CD14-positive monocyte (primary cell): ENCODE data around the gene MEX3D. TPM values are rescaled to one million over a fixed set of nuclear protein-coding genes. Genes with fewer than 3 reads are reported as not detected.
A peak's percentile ranks its signal among the peaks of the same experiment; 100 is the strongest.

Experiments used
- DNase-seq, 3 donors: peaks; one replicate each; pipeline ENCODE4 v3.0.0-alpha.2; 2011 to 2022
- H2AFZ ChIP-seq: 2 replicates; pipeline ENCODE4 v1.6.0; 2012; ENCODE audit warnings: mild to moderate bottlenecking, low read depth, low read length, inconsistent platforms; ENCODE audit not compliant: insufficient read depth, poor library complexity, severe bottlenecking
- H3K27ac ChIP-seq, 2 donors: 1 replicate in 1 of 2; 2 replicates in 1 of 2; pipeline ENCODE4 v1.5.1; 2012 to 2013; ENCODE audit warnings: low read length in 2 of 2, control low read depth in 1 of 2, inconsistent platforms in 1 of 2, low read depth in 1 of 2, mild to moderate bottlenecking in 1 of 2
- H3K27me3 ChIP-seq, 2 donors: one replicate each; pipeline versions ENCODE4 v1.6.0 to v1.6.1; 2011 to 2013; ENCODE audit warnings: low read length in 2 of 2; ENCODE audit not compliant: control insufficient read depth in 2 of 2, insufficient read depth in 2 of 2
- H3K36me3 ChIP-seq, 2 donors: replicated peaks in 1 of 2; 1 replicate in 1 of 2; 2 replicates in 1 of 2; pipeline versions ENCODE4 v1.5.1 to v1.6.1; 2012 to 2013; ENCODE audit warnings: low read length in 2 of 2, control low read depth in 1 of 2, inconsistent platforms in 1 of 2, mild to moderate bottlenecking in 1 of 2; ENCODE audit not compliant: insufficient read depth in 2 of 2, control insufficient read depth in 1 of 2
- H3K4me1 ChIP-seq, 2 donors: 1 replicate in 1 of 2; 2 replicates in 1 of 2; pipeline versions ENCODE4 v1.5.1 to v1.6.1; 2012 to 2013; ENCODE audit warnings: low read length in 2 of 2, control low read depth in 1 of 2, inconsistent platforms in 1 of 2, mild to moderate bottlenecking in 1 of 2, moderate library complexity in 1 of 2; ENCODE audit not compliant: insufficient read depth in 2 of 2, control insufficient read depth in 1 of 2
- H3K4me2 ChIP-seq: replicated peaks from 2 replicates; pipeline ENCODE3; 2012; ENCODE audit warnings: low read length, moderate library complexity, mild to moderate bottlenecking; ENCODE audit not compliant: poor library complexity, severe bottlenecking; ENCODE audit errors: extremely low read depth
- H3K4me3 ChIP-seq, 3 experiments: fragments of 200-600 bp in 1 of 3; sonication (generic) in 1 of 3; replicated peaks in 1 of 3; 1 replicate in 2 of 3; 2 replicates in 1 of 3; pipeline ENCODE4 v1.5.1; 2011 to 2013; ENCODE audit warnings: low read length in 3 of 3, mild to moderate bottlenecking in 3 of 3, control low read depth in 2 of 3, low read depth in 2 of 3, inconsistent platforms in 1 of 3, moderate library complexity in 1 of 3
- H3K79me2 ChIP-seq: 2 replicates; pipeline ENCODE4 v1.6.0; 2012; ENCODE audit warnings: mild to moderate bottlenecking, control low read depth, inconsistent platforms, low read length, moderate library complexity; ENCODE audit not compliant: insufficient read depth
- H3K9ac ChIP-seq: 2 replicates; pipeline ENCODE4 v1.6.0; 2017; ENCODE audit warnings: low read length, mild to moderate bottlenecking; ENCODE audit not compliant: insufficient read depth, poor library complexity, severe bottlenecking
- H3K9me3 ChIP-seq, 2 donors: replicated peaks in 1 of 2; 1 replicate in 1 of 2; 2 replicates in 1 of 2; pipeline versions ENCODE4 v1.5.1 to v1.6.1; 2012 to 2013; ENCODE audit warnings: low read length in 2 of 2, control low read depth in 1 of 2; ENCODE audit not compliant: control insufficient read depth in 1 of 2, insufficient read depth in 1 of 2
- H4K20me1 ChIP-seq: 2 replicates; pipeline ENCODE4 v1.6.0; 2012; ENCODE audit warnings: mild to moderate bottlenecking, low read length, control low read depth, moderate library complexity; ENCODE audit not compliant: insufficient read depth
- H3K27ac Mint-ChIP-seq, 7 donors: one replicate each; pipeline ENCODE4 v1.8.0; 2020; ENCODE audit warnings: mild to moderate bottlenecking in 7 of 7, mixed read lengths in 7 of 7, moderate library complexity in 6 of 7, inconsistent platforms in 2 of 7
- H3K27me3 Mint-ChIP-seq, 3 donors: one replicate each; pipeline ENCODE4 v1.8.0; 2021 to 2022; ENCODE audit warnings: low read depth in 3 of 3, mild to moderate bottlenecking in 3 of 3, mixed read lengths in 3 of 3, moderate library complexity in 3 of 3, inconsistent platforms in 1 of 3
- H3K36me3 Mint-ChIP-seq, 2 donors: one replicate each; pipeline ENCODE4 v1.8.0; 2020; ENCODE audit warnings: mixed read lengths in 2 of 2, inconsistent platforms in 1 of 2, mild to moderate bottlenecking in 1 of 2
- H3K4me1 Mint-ChIP-seq: one replicate; pipeline ENCODE4 v1.8.0; 2020; ENCODE audit warnings: mild to moderate bottlenecking, mixed read lengths
- H3K4me3 Mint-ChIP-seq, 2 donors: one replicate each; pipeline ENCODE4 v1.8.0; 2020; ENCODE audit warnings: mild to moderate bottlenecking in 2 of 2, mixed read lengths in 2 of 2, moderate library complexity in 1 of 2
- H3K9me3 Mint-ChIP-seq, 7 donors: one replicate each; pipeline ENCODE4 v1.8.0; 2020 to 2022; ENCODE audit warnings: mixed read lengths in 7 of 7, mild to moderate bottlenecking in 6 of 7, moderate library complexity in 6 of 7, inconsistent platforms in 2 of 7
- WGBS: methylation state at CpG from one replicate; pipeline ENCODE4 v1.1.5; 2013; ENCODE audit warnings: missing lambda C conversion rate; ENCODE audit not compliant: insufficient coverage; 5-methylcytosine and 5-hydroxymethylcytosine counted together
- intact Hi-C, 2 donors: fragments of 100-400 bp; cut with micrococcal nuclease; formaldehyde crosslinking; loops; one replicate each; pipeline versions ENCODE4 v1.15.0 to v1.15.1; 2023
- polyA plus RNA-seq, 3 donors: library from polyadenylated mRNA; depleted of rRNA in 1 of 3; unstranded in 2 of 3; stranded (reverse) in 1 of 3; fragments of 300-500 nt in 2 of 3; fragments of >200 nt in 1 of 3; fragmentation: Illumina TruSeq in 2 of 3; gene quantifications; 1 replicate in 2 of 3; 2 replicates in 1 of 3; pipeline ENCODE4 v1.2.3, GENCODE V29; 2012 to 2021
- TF ChIP-seq, protein P1 (sequence below): fragments of 200-600 bp; IDR thresholded peaks from one replicate; pipeline ENCODE4 v1.8.0; 2022; ENCODE audit warnings: antibody characterized with exemption, mild to moderate bottlenecking

MEX3D gene
- polyA plus RNA-seq, 3 donors: 0.08 to 1.0 (median 0.10) TPM

DNA sequence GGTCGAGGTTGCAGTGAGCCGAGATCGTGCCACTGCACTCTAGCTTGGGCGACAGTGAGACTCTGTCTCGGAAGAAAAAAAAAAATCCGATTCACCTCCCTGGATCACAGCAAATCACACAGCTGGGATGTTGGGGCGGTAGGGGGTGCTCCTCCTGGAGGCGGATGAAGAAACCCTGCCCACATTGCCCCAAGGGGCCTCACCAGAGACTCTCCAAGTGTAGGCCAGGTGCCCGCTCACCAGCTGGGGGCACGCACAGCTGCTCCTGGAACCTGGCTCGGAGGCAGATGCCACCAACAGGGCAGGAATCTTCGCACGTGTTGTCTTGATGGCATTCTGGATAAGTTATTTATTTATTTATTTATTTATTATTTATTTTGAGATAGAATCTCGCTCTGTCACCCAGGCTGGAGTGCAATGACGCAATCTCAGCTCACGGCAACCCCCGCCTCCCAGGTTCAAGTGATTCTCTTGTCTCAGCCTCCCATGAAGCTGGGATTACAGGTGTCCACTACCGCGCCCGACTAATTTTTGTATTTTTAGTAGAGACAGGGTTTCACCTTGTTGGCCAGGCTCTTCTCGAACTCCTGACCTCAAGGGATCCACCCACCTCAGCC, 34.1 kb upstream of the MEX3D start:
- Histone ChIP-seq H3K4me1 (peaks cover 28 to 39% of the 10 kb centered on the region in 2 donors), H3K27me3 (no peaks in the 10 kb centered on the region), H3K9ac (no peak overlapping the region), H3K79me2 (peaks cover 63% of the 10 kb centered on the region), H3K4me2 (no peak overlapping the region), H3K36me3 (peaks cover 26 to 40% of the 10 kb centered on the region in 2 donors), H3K27ac (no peak overlapping the region), H3K9me3 (no peaks in the 10 kb centered on the region), H3K4me3 (no peak overlapping the region), H4K20me1 (peaks cover 76% of the 10 kb centered on the region), H2AFZ (no peak overlapping the region)
- Mint-ChIP-seq H3K4me1 (peaks cover 35% of the 10 kb centered on the region), H3K27ac (peak overlapping the region in 2 of 7 donors; percentile 2 to 58), H3K9me3 (no peaks in the 10 kb centered on the region), H3K4me3 (no peak overlapping the region), H3K36me3 (peaks cover 25 to 47% of the 10 kb centered on the region in 2 donors), H3K27me3 (no peaks in the 10 kb centered on the region)
- no peak for DNase-seq
- WGBS: 95% methylated on average over 6 of the region's 21 CpGs
- intact Hi-C loops: no loop called here
- TF ChIP-seq, protein P1, sequence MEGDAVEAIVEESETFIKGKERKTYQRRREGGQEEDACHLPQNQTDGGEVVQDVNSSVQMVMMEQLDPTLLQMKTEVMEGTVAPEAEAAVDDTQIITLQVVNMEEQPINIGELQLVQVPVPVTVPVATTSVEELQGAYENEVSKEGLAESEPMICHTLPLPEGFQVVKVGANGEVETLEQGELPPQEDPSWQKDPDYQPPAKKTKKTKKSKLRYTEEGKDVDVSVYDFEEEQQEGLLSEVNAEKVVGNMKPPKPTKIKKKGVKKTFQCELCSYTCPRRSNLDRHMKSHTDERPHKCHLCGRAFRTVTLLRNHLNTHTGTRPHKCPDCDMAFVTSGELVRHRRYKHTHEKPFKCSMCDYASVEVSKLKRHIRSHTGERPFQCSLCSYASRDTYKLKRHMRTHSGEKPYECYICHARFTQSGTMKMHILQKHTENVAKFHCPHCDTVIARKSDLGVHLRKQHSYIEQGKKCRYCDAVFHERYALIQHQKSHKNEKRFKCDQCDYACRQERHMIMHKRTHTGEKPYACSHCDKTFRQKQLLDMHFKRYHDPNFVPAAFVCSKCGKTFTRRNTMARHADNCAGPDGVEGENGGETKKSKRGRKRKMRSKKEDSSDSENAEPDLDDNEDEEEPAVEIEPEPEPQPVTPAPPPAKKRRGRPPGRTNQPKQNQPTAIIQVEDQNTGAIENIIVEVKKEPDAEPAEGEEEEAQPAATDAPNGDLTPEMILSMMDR: no peak

DNA sequence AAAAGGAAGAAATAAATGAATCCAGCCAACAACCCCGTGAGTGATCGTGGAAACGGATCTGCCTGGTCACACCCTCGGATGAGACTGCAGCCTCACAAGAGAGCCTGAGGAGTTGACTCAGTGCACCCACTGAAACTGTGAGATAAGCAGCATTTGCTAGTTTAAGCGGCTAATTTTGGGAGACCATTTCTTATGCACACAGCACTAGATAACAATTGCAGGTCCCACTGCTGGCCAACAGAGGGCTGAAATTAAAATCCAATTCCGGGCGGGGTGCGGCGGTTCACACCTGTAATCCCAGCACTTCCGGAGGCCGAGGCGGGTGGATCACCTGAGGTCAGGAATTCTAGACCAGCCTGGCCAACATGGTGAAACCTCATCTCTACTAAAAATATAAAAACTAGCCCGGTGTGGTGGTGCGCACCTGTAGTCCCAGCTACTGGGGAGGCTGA, 33.5 kb upstream of the MEX3D start:
- Histone ChIP-seq H2AFZ (no peak overlapping the region), H3K4me1 (peaks cover 25 to 35% of the 10 kb centered on the region in 2 donors), H3K79me2 (peaks cover 63% of the 10 kb centered on the region), H3K4me2 (no peak overlapping the region), H3K4me3 (no peak overlapping the region), H3K9me3 (no peaks in the 10 kb centered on the region), H3K27me3 (no peaks in the 10 kb centered on the region), H3K9ac (no peak overlapping the region), H4K20me1 (peaks cover 80% of the 10 kb centered on the region), H3K27ac (no peak overlapping the region), H3K36me3 (peaks cover 30 to 46% of the 10 kb centered on the region in 2 donors)
- peaks cover 31% of the 10 kb centered on the region for H3K4me1 Mint-ChIP-seq
- no peaks in the 10 kb centered on the region for H3K27me3 Mint-ChIP-seq
- no peak overlapping the region for H3K4me3 Mint-ChIP-seq
- no peak for DNase-seq
- intact Hi-C loops: no loop called here
- TF ChIP-seq, protein P1: no peak
- H3K27ac Mint-ChIP-seq: peak overlapping the region in 2 of 7 donors; percentile 54 to 58
- peaks cover 29 to 52% of the 10 kb centered on the region in 2 donors for H3K36me3 Mint-ChIP-seq
- no peaks in the 10 kb centered on the region for H3K9me3 Mint-ChIP-seq
- 97% methylated on average over 12 of the region's 14 CpGs for whole genome bisulfite sequencing
